ENCODE measurements around the gene CSKMT.

DNA sequence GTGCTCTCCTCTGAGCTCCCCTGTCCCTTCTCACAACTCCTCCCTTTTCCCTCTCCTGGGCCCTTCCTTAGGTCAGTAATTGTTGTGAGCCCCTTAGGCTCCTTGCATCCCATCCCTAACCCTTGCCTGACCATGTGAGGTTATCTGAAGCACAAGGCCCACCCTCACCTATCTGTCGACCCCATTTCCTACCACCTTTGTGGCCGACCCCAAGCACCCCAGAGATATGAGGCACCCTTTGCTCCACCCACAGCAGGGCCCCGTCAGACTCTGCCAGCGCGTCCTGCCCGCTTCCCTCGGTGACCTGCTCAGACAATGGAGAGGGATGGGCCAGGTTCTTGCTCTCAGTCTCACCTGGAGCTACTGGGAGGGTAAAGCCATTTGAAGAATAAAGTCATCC lies 43.7 kb downstream of the CSKMT start:
- TF ChIP-seq, protein P1, sequence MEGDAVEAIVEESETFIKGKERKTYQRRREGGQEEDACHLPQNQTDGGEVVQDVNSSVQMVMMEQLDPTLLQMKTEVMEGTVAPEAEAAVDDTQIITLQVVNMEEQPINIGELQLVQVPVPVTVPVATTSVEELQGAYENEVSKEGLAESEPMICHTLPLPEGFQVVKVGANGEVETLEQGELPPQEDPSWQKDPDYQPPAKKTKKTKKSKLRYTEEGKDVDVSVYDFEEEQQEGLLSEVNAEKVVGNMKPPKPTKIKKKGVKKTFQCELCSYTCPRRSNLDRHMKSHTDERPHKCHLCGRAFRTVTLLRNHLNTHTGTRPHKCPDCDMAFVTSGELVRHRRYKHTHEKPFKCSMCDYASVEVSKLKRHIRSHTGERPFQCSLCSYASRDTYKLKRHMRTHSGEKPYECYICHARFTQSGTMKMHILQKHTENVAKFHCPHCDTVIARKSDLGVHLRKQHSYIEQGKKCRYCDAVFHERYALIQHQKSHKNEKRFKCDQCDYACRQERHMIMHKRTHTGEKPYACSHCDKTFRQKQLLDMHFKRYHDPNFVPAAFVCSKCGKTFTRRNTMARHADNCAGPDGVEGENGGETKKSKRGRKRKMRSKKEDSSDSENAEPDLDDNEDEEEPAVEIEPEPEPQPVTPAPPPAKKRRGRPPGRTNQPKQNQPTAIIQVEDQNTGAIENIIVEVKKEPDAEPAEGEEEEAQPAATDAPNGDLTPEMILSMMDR (IDR thresholded peaks at IDR 0.05) = no peak
- no peak for TF ChIP-seq POLR2A (IDR thresholded peaks at IDR 0.05)
- no peak for TF ChIP-seq POLR2AphosphoS5 (IDR thresholded peaks at IDR 0.05)
